ENCODE data around the gene IP6K3. TPM values are rescaled to one million over a fixed set of nuclear protein-coding genes. Genes with fewer than 3 reads are reported as not detected.

IP6K3 gene
- total RNA-seq, 4 donors from 2014 or later: 0.88 to 5.8 (median 1.6) TPM

GRCh38 chr6:33690766-33691165 is 55.9 kb downstream of the IP6K3 start:
- Histone ChIP-seq H3K36me3 (peaks cover 0 to 84% (median 0%) of the 10 kb centered on the region in 3 donors), H3K4me3 (no peak overlapping the region), H3K9me3 (no peaks in the 10 kb centered on the region), H3K4me1 (peaks cover 0 to 29% (median 10%) of the 10 kb centered on the region in 4 donors), H3K27ac (no peak overlapping the region), H3K27me3 (no peaks in the 10 kb centered on the region)
- no peak for TF ChIP-seq POLR2A (IDR thresholded peaks at IDR 0.05)
- TF ChIP-seq CTCF (IDR thresholded peaks at IDR 0.05): no peak
- DNase-seq: no peak

DNA sequence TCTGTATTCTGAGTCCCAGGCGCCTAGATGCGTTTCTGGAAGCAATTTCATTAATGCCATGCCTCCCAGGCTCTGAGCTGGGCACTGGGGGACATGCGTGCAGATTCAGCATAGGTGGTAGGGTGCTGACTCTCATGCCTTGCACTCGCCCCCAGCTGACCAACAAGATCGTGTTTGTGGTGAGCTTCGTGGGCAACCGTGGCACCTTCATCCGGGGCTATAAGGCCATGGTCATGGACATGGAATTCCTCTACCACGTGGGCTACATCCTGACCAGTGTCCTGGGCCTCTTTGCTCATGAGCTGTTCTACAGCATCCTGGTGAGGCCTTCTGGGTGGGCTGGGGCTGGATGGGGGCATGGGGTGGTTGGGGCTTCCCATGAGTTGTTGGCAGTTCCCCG is 56.8 kb downstream of the IP6K3 start:
- TF ChIP-seq CTCF (IDR thresholded peaks at IDR 0.05): no peak
- H3K27me3 ChIP-seq: no peaks in the 10 kb centered on the region
- peaks cover 0 to 21% (median 10%) of the 10 kb centered on the region in 4 donors for H3K4me1 ChIP-seq
- H3K9me3 ChIP-seq: no peaks in the 10 kb centered on the region
- no peak for DNase-seq
- H3K36me3 ChIP-seq: peaks cover 0 to 89% (median 0%) of the 10 kb centered on the region in 3 donors
- H3K4me3 ChIP-seq: no peak overlapping the region
- H3K27ac ChIP-seq: no peak overlapping the region

DNA sequence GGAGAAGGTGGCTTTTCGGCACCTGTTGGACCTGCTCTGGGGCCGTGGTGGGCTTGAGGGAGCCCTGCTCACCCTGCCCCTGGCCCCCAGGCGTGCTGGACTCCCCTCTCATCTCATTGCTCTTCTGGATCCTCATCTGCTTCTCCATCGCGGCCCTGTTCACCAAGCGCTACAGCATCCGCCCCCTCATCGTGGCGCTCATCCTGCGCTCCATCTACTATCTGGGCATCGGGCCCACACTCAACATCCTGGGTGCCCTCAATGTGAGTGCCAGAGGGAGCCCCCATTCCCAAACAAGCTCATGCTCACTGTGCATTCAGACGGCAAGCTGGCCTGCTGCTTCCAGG is 57.6 kb downstream of the IP6K3 start:
- Histone ChIP-seq H3K9me3 (no peaks in the 10 kb centered on the region), H3K36me3 (peaks cover 0 to 96% (median 0%) of the 10 kb centered on the region in 3 donors), H3K27ac (no peak overlapping the region), H3K27me3 (no peaks in the 10 kb centered on the region), H3K4me1 (peaks cover 0 to 16% (median 10%) of the 10 kb centered on the region in 4 donors), H3K4me3 (no peak overlapping the region)
- no peak for DNase-seq
- no peak for TF ChIP-seq POLR2A (IDR thresholded peaks at IDR 0.05)
- no peak for TF ChIP-seq CTCF (IDR thresholded peaks at IDR 0.05)

DNA sequence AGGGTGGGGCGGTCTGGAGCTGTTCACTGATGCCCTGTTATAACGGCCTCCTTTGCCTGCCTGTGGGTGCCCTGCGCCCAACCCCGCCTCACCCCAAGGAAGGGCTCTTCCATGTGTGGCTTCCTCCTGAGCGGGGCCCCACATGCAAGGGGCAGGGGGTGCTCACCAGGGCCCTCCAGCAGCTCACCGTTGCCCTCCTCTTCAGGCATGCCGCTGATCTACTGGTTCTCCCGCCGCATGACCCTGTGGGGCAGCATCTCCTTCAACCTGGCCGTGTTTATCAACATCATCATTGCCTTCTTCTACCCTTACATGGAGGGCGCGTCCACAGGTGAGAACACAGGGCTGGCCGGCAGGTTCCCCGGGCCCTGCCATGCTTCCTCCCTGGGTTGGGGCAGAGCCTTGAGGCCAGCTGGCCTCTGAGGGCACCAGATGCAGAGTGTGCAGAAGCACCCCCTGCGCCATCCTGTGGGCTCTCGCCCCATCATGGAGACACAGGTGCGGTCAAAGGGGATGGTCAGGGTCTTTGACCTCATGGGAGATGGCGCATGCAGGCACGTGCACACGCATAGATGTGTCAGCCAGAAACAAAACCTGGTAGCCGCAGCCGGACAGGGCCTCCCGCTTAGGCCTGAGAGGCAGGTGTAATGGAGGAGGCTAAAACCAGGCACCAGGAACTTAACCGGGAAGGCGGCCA is 58.1 kb downstream of the IP6K3 start:
- DNase-seq: no peak
- Histone ChIP-seq H3K4me3 (no peak overlapping the region), H3K27ac (no peak overlapping the region), H3K4me1 (peaks cover 0 to 13% (median 9%) of the 10 kb centered on the region in 4 donors), H3K36me3 (peaks cover 0 to 98% (median 0%) of the 10 kb centered on the region in 3 donors), H3K27me3 (no peaks in the 10 kb centered on the region), H3K9me3 (no peaks in the 10 kb centered on the region)
- no peak for TF ChIP-seq CTCF (IDR thresholded peaks at IDR 0.05)
- TF ChIP-seq POLR2A (IDR thresholded peaks at IDR 0.05): no peak

- DNase-seq: no peak
- H3K36me3 ChIP-seq: peaks cover 0 to 99% (median 0%) of the 10 kb centered on the region in 3 donors
These were observed 58.7 kb downstream of the IP6K3 start for GRCh38 chr6:33688006-33688405.

More at GRCh38 chr6:33688006-33688405, 58.7 kb downstream of the IP6K3 start:
- Histone ChIP-seq H3K9me3 (no peaks in the 10 kb centered on the region), H3K4me3 (no peak overlapping the region), H3K27me3 (no peaks in the 10 kb centered on the region), H3K4me1 (peaks cover 0 to 7% (median 5%) of the 10 kb centered on the region in 4 donors), H3K27ac (no peak overlapping the region)
- TF ChIP-seq CTCF (IDR thresholded peaks at IDR 0.05): no peak
- TF ChIP-seq POLR2A (IDR thresholded peaks at IDR 0.05): no peak
